Neural progenitor cell (in vitro differentiated cells): ENCODE data around the gene CYP1A2. TPM values are rescaled to one million over a fixed set of nuclear protein-coding genes. Genes with fewer than 3 reads are reported as not detected.

Source experiments
- DNase-seq: peaks from one replicate; pipeline ENCODE4 v3.0.0-alpha.2; 2016; ENCODE audit warnings: low spot score
- H2AFZ ChIP-seq: fragments of 200-600 bp; sonication (generic); replicated peaks from 2 replicates; pipeline ENCODE4 v1.6.1; 2016; ENCODE audit warnings: antibody characterized with exemption
- H3F3A ChIP-seq: fragments of 200-600 bp; sonication (generic); 2 replicates; pipeline ENCODE4 v1.6.1; 2016; ENCODE audit warnings: antibody characterized with exemption, low read depth
- H3K27ac ChIP-seq: fragments of 200-600 bp; sonication (generic); 2 replicates; pipeline ENCODE4 v1.5.1; 2016; ENCODE audit warnings: mild to moderate bottlenecking
- H3K27me3 ChIP-seq: fragments of 200-600 bp; sonication (generic); 2 replicates; pipeline ENCODE4 v1.6.1; 2016; ENCODE audit warnings: mild to moderate bottlenecking, moderate library complexity
- H3K36me3 ChIP-seq: fragments of 200-600 bp; sonication (generic); 2 replicates; pipeline ENCODE4 v1.5.1; 2016
- H3K4me1 ChIP-seq: fragments of 200-600 bp; sonication (generic); 2 replicates; pipeline ENCODE4 v1.6.1; 2016; ENCODE audit warnings: mixed run types
- H3K4me2 ChIP-seq: fragments of 200-600 bp; sonication (generic); 2 replicates; pipeline ENCODE4 v1.6.1; 2016
- H3K4me3 ChIP-seq: fragments of 200-600 bp; sonication (generic); 2 replicates; pipeline ENCODE4 v1.5.1; 2016
- H3K79me2 ChIP-seq: fragments of 200-600 bp; sonication (generic); 2 replicates; pipeline ENCODE4 v1.6.1; 2016; ENCODE audit warnings: low read depth
- H3K9ac ChIP-seq: fragments of 200-600 bp; sonication (generic); 2 replicates; pipeline ENCODE4 v1.6.1; 2016
- H3K9me3 ChIP-seq: fragments of 200-600 bp; sonication (generic); 2 replicates; pipeline ENCODE4 v1.5.1; 2016; ENCODE audit warnings: low read depth
- H4K20me1 ChIP-seq: fragments of 200-600 bp; sonication (generic); 2 replicates; pipeline ENCODE4 v1.6.1; 2016; ENCODE audit warnings: low read depth
- H3K27ac Mint-ChIP-seq: 3 replicates; pipeline ENCODE4 v1.8.0; 2021; ENCODE audit warnings: mixed read lengths
- H3K27me3 Mint-ChIP-seq: 2 replicates; pipeline ENCODE4 v1.8.0; 2022; ENCODE audit warnings: low read depth, mild to moderate bottlenecking, inconsistent platforms, moderate library complexity, mixed read lengths; ENCODE audit not compliant: insufficient read depth
- H3K36me3 Mint-ChIP-seq: 3 replicates; pipeline ENCODE4 v1.8.0; 2021; ENCODE audit warnings: mixed read lengths
- H3K4me1 Mint-ChIP-seq: 3 replicates; pipeline ENCODE4 v1.8.0; 2021; ENCODE audit warnings: mixed read lengths
- H3K4me3 Mint-ChIP-seq: 3 replicates; pipeline ENCODE4 v1.8.0; 2021; ENCODE audit warnings: mild to moderate bottlenecking, moderate library complexity, mixed read lengths
- H3K9me3 Mint-ChIP-seq: 3 replicates; pipeline ENCODE4 v1.8.0; 2020; ENCODE audit warnings: mixed read lengths
- EZH2 ChIP-seq: fragments of 200-600 bp; sonication (generic); IDR thresholded peaks from 2 replicates; pipeline ENCODE4 v1.6.1; 2017; ENCODE audit warnings: antibody characterized with exemption, mild to moderate bottlenecking, moderate library complexity
- EZH2phosphoT487 ChIP-seq: fragments of 200-600 bp; sonication (generic); IDR thresholded peaks from 2 replicates; pipeline ENCODE4 v1.6.1; 2017; ENCODE audit warnings: antibody characterized with exemption
- total RNA-seq: library from RNA; depleted of rRNA; stranded (reverse); fragments of >200 nt; gene quantifications from 2 replicates; pipeline ENCODE4 v1.2.3, GENCODE V29; 2015; ENCODE audit warnings: low replicate concordance
- TF ChIP-seq, protein P1 (sequence below): fragments of 200-600 bp; sonication (generic); IDR thresholded peaks from 2 replicates; pipeline ENCODE4 v1.5.1; 2017; ENCODE audit warnings: antibody characterized with exemption, mild to moderate bottlenecking

The CYP1A2 gene
- total RNA-seq, 1 donor from 2014 or later: not detected

DNA sequence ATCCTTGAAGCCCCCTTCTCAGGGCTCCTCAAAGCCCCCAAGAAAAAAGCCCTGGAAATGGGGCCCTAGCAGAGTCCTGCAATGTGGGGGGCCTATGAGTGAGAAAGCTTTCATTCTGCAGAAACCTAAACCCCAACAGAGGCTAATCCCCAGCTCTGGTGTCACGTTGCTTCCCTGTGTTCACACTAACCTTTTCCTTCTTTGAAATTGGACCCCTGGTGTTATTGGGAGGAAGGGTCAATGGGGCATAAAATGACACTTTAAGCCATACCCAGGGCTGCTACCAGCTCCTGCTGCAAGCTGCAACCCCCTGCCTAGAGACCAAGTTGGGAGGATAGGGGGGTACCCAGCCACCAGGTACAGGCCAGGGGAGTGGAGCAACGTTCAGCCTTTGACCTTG is 2.1 kb downstream of the CYP1A2 start:
- Mint-ChIP-seq H3K9me3 (no peaks in the 10 kb centered on the region), H3K4me3 (no peak overlapping the region), H3K27ac (no peak overlapping the region), H3K4me1 (peaks cover 2% of the 10 kb centered on the region), H3K27me3 (peaks cover 20% of the 10 kb centered on the region), H3K36me3 (no peaks in the 10 kb centered on the region)
- no peak overlapping the region for H3K9ac ChIP-seq
- TF ChIP-seq, protein P1, sequence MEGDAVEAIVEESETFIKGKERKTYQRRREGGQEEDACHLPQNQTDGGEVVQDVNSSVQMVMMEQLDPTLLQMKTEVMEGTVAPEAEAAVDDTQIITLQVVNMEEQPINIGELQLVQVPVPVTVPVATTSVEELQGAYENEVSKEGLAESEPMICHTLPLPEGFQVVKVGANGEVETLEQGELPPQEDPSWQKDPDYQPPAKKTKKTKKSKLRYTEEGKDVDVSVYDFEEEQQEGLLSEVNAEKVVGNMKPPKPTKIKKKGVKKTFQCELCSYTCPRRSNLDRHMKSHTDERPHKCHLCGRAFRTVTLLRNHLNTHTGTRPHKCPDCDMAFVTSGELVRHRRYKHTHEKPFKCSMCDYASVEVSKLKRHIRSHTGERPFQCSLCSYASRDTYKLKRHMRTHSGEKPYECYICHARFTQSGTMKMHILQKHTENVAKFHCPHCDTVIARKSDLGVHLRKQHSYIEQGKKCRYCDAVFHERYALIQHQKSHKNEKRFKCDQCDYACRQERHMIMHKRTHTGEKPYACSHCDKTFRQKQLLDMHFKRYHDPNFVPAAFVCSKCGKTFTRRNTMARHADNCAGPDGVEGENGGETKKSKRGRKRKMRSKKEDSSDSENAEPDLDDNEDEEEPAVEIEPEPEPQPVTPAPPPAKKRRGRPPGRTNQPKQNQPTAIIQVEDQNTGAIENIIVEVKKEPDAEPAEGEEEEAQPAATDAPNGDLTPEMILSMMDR: no peak
- peak; percentile 89 for TF ChIP-seq EZH2phosphoT487
- no peaks in the 10 kb centered on the region for H3K79me2 ChIP-seq
- no peak overlapping the region for H3K4me3 ChIP-seq
- no peak overlapping the region for H2AFZ ChIP-seq
- H3K27me3 ChIP-seq: peaks cover 100% of the 10 kb centered on the region
- H3K36me3 ChIP-seq: no peaks in the 10 kb centered on the region
- peaks cover 12% of the 10 kb centered on the region for H3K4me1 ChIP-seq
- DNase-seq: peak; percentile 85
- no peaks in the 10 kb centered on the region for H3F3A ChIP-seq
- no peaks in the 10 kb centered on the region for H3K9me3 ChIP-seq
- peaks cover 36% of the 10 kb centered on the region for H4K20me1 ChIP-seq
- no peak overlapping the region for H3K27ac ChIP-seq
- peak overlapping the region; percentile 61 for H3K4me2 ChIP-seq

DNA sequence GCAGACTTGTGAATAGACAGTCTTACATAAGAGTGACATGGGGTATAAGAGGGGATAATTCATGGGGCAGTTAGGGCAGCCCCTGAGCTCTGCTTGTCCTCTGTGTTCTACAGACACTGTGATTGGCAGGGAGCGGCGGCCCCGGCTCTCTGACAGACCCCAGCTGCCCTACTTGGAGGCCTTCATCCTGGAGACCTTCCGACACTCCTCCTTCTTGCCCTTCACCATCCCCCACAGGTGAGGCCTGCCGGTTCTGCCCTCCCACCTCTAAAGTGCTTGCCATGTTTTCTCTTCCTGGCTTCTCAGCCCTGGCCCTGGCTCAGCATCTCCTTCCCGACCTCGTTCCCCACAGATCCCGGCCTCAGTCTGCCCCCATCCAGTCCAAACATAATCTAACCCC is 3.4 kb downstream of the CYP1A2 start:
- H3K4me2 ChIP-seq: no peak overlapping the region
- H3K27me3 Mint-ChIP-seq: peaks cover 18% of the 10 kb centered on the region
- no peaks in the 10 kb centered on the region for H3K9me3 Mint-ChIP-seq
- TF ChIP-seq EZH2phosphoT487: no peak
- TF ChIP-seq, protein P1: no peak
- TF ChIP-seq EZH2: no peak
- peaks cover 12% of the 10 kb centered on the region for H3K4me1 ChIP-seq
- no peak overlapping the region for H3K27ac ChIP-seq
- H3K27me3 ChIP-seq: peaks cover 98% of the 10 kb centered on the region
- peak overlapping the region; percentile 4 for H3K27ac Mint-ChIP-seq
- no peak overlapping the region for H3K9ac ChIP-seq
- no peaks in the 10 kb centered on the region for H3K36me3 Mint-ChIP-seq
- H2AFZ ChIP-seq: no peak overlapping the region
- peaks cover 36% of the 10 kb centered on the region for H4K20me1 ChIP-seq
- DNase-seq: no peak
- no peaks in the 10 kb centered on the region for H3K9me3 ChIP-seq
- no peak overlapping the region for H3K4me3 Mint-ChIP-seq
- H3K4me3 ChIP-seq: no peak overlapping the region
- H3F3A ChIP-seq: no peaks in the 10 kb centered on the region
- peaks cover 2% of the 10 kb centered on the region for H3K4me1 Mint-ChIP-seq
- H3K79me2 ChIP-seq: no peaks in the 10 kb centered on the region
- no peaks in the 10 kb centered on the region for H3K36me3 ChIP-seq

DNA sequence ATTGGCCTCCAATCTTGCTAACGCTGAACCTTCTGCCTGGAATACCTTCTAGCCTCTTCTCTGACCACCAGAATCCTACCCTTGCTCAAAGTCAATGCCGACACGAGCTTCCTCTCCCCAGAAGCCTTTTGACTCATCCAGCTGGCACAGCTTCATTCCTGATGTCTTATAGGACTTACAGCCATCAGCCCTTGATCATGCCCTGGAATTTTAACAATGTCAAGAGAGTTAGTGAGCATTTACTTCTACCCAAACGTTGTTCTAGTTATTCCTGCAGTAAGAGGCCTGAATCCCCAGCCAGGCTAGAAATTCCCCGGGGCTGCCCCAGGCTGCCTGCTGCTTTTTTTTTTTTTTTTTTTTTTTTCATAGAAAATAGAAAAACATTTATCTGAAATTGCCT is 3.9 kb downstream of the CYP1A2 start:
- Histone ChIP-seq H3K4me1 (peaks cover 12% of the 10 kb centered on the region), H3K4me2 (no peak overlapping the region), H3K79me2 (no peaks in the 10 kb centered on the region), H3K9me3 (no peaks in the 10 kb centered on the region), H3K27me3 (peaks cover 96% of the 10 kb centered on the region), H3K27ac (no peak overlapping the region), H2AFZ (no peak overlapping the region), H3K36me3 (no peaks in the 10 kb centered on the region), H3K9ac (no peak overlapping the region), H3K4me3 (no peak overlapping the region), H4K20me1 (peaks cover 36% of the 10 kb centered on the region), H3F3A (no peaks in the 10 kb centered on the region)
- no peaks in the 10 kb centered on the region for H3K9me3 Mint-ChIP-seq
- no peak overlapping the region for H3K4me3 Mint-ChIP-seq
- no peaks in the 10 kb centered on the region for H3K36me3 Mint-ChIP-seq
- H3K4me1 Mint-ChIP-seq: peaks cover 2% of the 10 kb centered on the region
- peak overlapping the region; percentile 4 for H3K27ac Mint-ChIP-seq
- TF ChIP-seq, protein P1: no peak
- no peak for TF ChIP-seq EZH2
- TF ChIP-seq EZH2phosphoT487: no peak
- DNase-seq: no peak
- H3K27me3 Mint-ChIP-seq: peaks cover 18% of the 10 kb centered on the region
